ENCODE data around the gene BLVRB.

DNA sequence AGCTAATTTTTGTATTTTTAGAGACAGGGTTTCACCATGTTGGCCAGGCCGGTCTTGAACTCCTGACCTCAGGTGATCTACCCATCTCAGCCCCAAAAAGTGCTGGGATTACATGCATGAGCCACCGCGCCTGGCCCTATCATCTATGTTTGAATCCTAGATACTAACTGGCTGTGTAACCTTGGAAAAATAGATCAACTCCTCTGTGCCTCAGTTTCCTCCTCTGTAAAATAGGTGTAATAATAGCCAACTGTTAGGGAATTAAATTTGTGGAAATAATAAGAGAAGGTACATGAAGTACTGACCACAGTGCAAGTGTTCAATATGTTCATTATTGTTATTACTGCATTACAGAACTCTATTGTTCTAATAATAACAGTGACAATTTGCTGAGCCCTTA lies 5.6 kb upstream of the BLVRB start:
- TF ChIP-seq, protein P1, sequence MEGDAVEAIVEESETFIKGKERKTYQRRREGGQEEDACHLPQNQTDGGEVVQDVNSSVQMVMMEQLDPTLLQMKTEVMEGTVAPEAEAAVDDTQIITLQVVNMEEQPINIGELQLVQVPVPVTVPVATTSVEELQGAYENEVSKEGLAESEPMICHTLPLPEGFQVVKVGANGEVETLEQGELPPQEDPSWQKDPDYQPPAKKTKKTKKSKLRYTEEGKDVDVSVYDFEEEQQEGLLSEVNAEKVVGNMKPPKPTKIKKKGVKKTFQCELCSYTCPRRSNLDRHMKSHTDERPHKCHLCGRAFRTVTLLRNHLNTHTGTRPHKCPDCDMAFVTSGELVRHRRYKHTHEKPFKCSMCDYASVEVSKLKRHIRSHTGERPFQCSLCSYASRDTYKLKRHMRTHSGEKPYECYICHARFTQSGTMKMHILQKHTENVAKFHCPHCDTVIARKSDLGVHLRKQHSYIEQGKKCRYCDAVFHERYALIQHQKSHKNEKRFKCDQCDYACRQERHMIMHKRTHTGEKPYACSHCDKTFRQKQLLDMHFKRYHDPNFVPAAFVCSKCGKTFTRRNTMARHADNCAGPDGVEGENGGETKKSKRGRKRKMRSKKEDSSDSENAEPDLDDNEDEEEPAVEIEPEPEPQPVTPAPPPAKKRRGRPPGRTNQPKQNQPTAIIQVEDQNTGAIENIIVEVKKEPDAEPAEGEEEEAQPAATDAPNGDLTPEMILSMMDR (IDR thresholded peaks at IDR 0.05): no peak
- TF ChIP-seq POLR2A (IDR thresholded peaks at IDR 0.05): no peak

All from breast epithelium (tissue), 3 donors.